GM23248 (cell line): ENCODE results near the gene RARA. TPM values are rescaled to one million over a fixed set of nuclear protein-coding genes. Genes with fewer than 3 reads are reported as not detected.

ENCODE experiments used
- DNase-seq: peaks from one replicate; pipeline ENCODE4 v3.0.0-alpha.2; 2015
- H2AFZ ChIP-seq: fragments of 200-600 bp; sonication (generic); 2 replicates; pipeline ENCODE4 v1.6.1; 2016; ENCODE audit warnings: antibody characterized with exemption
- H3F3A ChIP-seq: fragments of 200-600 bp; sonication (generic); 2 replicates; pipeline ENCODE4 v1.6.1; 2016; ENCODE audit warnings: mild to moderate bottlenecking, antibody characterized with exemption, mixed run types; ENCODE audit not compliant: insufficient read depth
- H3K27ac ChIP-seq: fragments of 200-600 bp; sonication (generic); 2 replicates; pipeline ENCODE4 v1.5.1; 2016; ENCODE audit warnings: mild to moderate bottlenecking
- H3K27me3 ChIP-seq: fragments of 200-600 bp; sonication (generic); replicated peaks from 2 replicates; pipeline ENCODE4 v1.6.1; 2016; ENCODE audit warnings: mild to moderate bottlenecking; ENCODE audit not compliant: insufficient read depth
- H3K36me3 ChIP-seq: fragments of 200-600 bp; sonication (generic); 2 replicates; pipeline ENCODE4 v1.6.1; 2016; ENCODE audit warnings: low read depth, mild to moderate bottlenecking
- H3K4me1 ChIP-seq: fragments of 200-600 bp; sonication (generic); 2 replicates; pipeline ENCODE4 v1.6.1; 2016; ENCODE audit warnings: mild to moderate bottlenecking; ENCODE audit not compliant: insufficient read depth
- H3K4me2 ChIP-seq: fragments of 200-600 bp; sonication (generic); one replicate; pipeline ENCODE4 v1.6.1; 2016; ENCODE audit warnings: mild to moderate bottlenecking; ENCODE audit not compliant: unreplicated experiment
- H3K4me3 ChIP-seq: fragments of 200-600 bp; sonication (generic); 2 replicates; pipeline ENCODE4 v1.5.1; 2016; ENCODE audit warnings: mild to moderate bottlenecking
- H3K79me2 ChIP-seq: fragments of 200-600 bp; sonication (generic); 2 replicates; pipeline ENCODE4 v1.6.1; 2016; ENCODE audit warnings: mild to moderate bottlenecking; ENCODE audit not compliant: insufficient read depth
- H3K9ac ChIP-seq: fragments of 200-600 bp; sonication (generic); 2 replicates; pipeline ENCODE4 v1.6.1; 2016; ENCODE audit warnings: mild to moderate bottlenecking
- H3K9me2 ChIP-seq: fragments of 200-600 bp; sonication (generic); 2 replicates; pipeline ENCODE4 v1.6.1; 2016; ENCODE audit warnings: mixed run types, mild to moderate bottlenecking, moderate library complexity; ENCODE audit not compliant: insufficient read depth
- H3K9me3 ChIP-seq: fragments of 200-600 bp; sonication (generic); one replicate; pipeline ENCODE4 v1.6.1; 2017; ENCODE audit warnings: low read depth
- H4K20me1 ChIP-seq: fragments of 200-600 bp; sonication (generic); 2 replicates; pipeline ENCODE4 v1.6.0; 2016; ENCODE audit not compliant: insufficient read depth
- EZH2 ChIP-seq: fragments of 200-600 bp; sonication (generic); IDR thresholded peaks from 2 replicates; pipeline ENCODE4 v1.6.1; 2018; ENCODE audit warnings: antibody characterized with exemption, mild to moderate bottlenecking; ENCODE audit not compliant: insufficient read depth, poor library complexity, severe bottlenecking
- EZH2phosphoT487 ChIP-seq: fragments of 200-600 bp; sonication (generic); IDR thresholded peaks from 2 replicates; pipeline ENCODE4 v1.6.1; 2018; ENCODE audit warnings: antibody characterized with exemption, moderate library complexity, mild to moderate bottlenecking, low read depth; ENCODE audit not compliant: insufficient read depth
- WGBS, 2 experiments: methylation state at CpG; one replicate each; pipeline ENCODE4 v1.1.6; 2015 to 2017; ENCODE audit warnings: low lambda C conversion rate in 2 of 2, low coverage in 1 of 2; ENCODE audit errors: missing lambda C conversion rate in 2 of 2; 5-methylcytosine and 5-hydroxymethylcytosine counted together
- in situ Hi-C: fragments of 300-500 bp; cut with MboI; formaldehyde crosslinking; loops from 2 replicates; pipeline ENCODE4 v1.15.0; 2020
- polyA plus RNA-seq: library from polyadenylated mRNA; unstranded; fragments of >200 nt; fragmentation: Nextera tagmentation; extraction: Ambion mirVana; gene quantifications from 2 replicates; pipeline ENCODE4 v1.2.1, GENCODE V29; 2016
- total RNA-seq: library from RNA; depleted of rRNA; stranded (reverse); fragments of >200 nt; shearing (Covaris generic); gene quantifications from 2 replicates; pipeline ENCODE4 v1.2.3, GENCODE V29; 2014

Gene RARA
- total and polyA plus RNA-seq, 2 experiments from 2014 or later = 23.7 to 38.9 TPM

- H3K27me3 ChIP-seq = no peaks in the 10 kb centered on the region
- H3K4me2 ChIP-seq = peak overlapping the region; percentile 79
- no peak overlapping the region for H2AFZ ChIP-seq
- in situ Hi-C loops = no loop called here
- H4K20me1 ChIP-seq = no peaks in the 10 kb centered on the region
- H3K9me2 ChIP-seq = no peaks in the 10 kb centered on the region
- H3K4me3 ChIP-seq = peak overlapping the region; percentile 83
- H3K4me1 ChIP-seq = peaks cover 71% of the 10 kb centered on the region
- 34 to 39% methylated on average over 10 to 11 of the region's 11 CpGs for WGBS, 2 experiments
- no peaks in the 10 kb centered on the region for H3K9me3 ChIP-seq
- peak overlapping the region; percentile 96 for H3K9ac ChIP-seq
- peak; percentile 53 for DNase-seq
- peak overlapping the region; percentile 95 for H3K27ac ChIP-seq
- peaks cover 12% of the 10 kb centered on the region for H3F3A ChIP-seq
- H3K79me2 ChIP-seq = peaks cover 68% of the 10 kb centered on the region
- no peak for TF ChIP-seq EZH2phosphoT487
- TF ChIP-seq EZH2 = no peak
- no peaks in the 10 kb centered on the region for H3K36me3 ChIP-seq
Observed at GRCh38 chr17:40319651-40320540, 10.9 kb downstream of the RARA start.

GRCh38 chr17:40320756-40321523, 12.0 kb downstream of the RARA start:
- peak overlapping the region; percentile 95 for H3K27ac ChIP-seq

GRCh38 chr17:40321524-40321929, 12.5 kb downstream of the RARA start:
- 18 to 25% methylated on average over 4 of the region's 4 CpGs for WGBS, 2 experiments
- H3K9me3 ChIP-seq = no peaks in the 10 kb centered on the region

More at GRCh38 chr17:40320756-40321523, 12.0 kb downstream of the RARA start:
- Histone ChIP-seq H3K4me2 (peak overlapping the region; percentile 79), H3K9me3 (no peaks in the 10 kb centered on the region), H3F3A (peaks cover 5% of the 10 kb centered on the region), H3K4me3 (peak overlapping the region; percentile 83), H4K20me1 (no peaks in the 10 kb centered on the region), H3K36me3 (no peaks in the 10 kb centered on the region), H2AFZ (no peak overlapping the region), H3K79me2 (peaks cover 79% of the 10 kb centered on the region), H3K27me3 (no peaks in the 10 kb centered on the region), H3K4me1 (peaks cover 67% of the 10 kb centered on the region), H3K9ac (peak overlapping the region; percentile 96), H3K9me2 (no peaks in the 10 kb centered on the region)
- TF ChIP-seq EZH2 (no peak), EZH2phosphoT487 (no peak)
- DNase-seq = peak; percentile 49
- in situ Hi-C loops = no loop called here
- 8 to 12% methylated on average over 11 to 19 of the region's 19 CpGs for WGBS, 2 experiments

GRCh38 chr17:40321961-40322357, 13.0 kb downstream of the RARA start:
- Histone ChIP-seq H3K4me2 (peak overlapping the region; percentile 70), H3K36me3 (no peaks in the 10 kb centered on the region), H3K79me2 (peaks cover 89% of the 10 kb centered on the region), H3K9me3 (no peaks in the 10 kb centered on the region), H3K9me2 (no peaks in the 10 kb centered on the region), H3F3A (peaks cover 3% of the 10 kb centered on the region), H3K4me3 (peak overlapping the region; percentile 83), H3K4me1 (peaks cover 69% of the 10 kb centered on the region), H3K9ac (peak overlapping the region; percentile 96), H3K27ac (peak overlapping the region; percentile 95), H4K20me1 (no peaks in the 10 kb centered on the region), H2AFZ (no peak overlapping the region), H3K27me3 (no peaks in the 10 kb centered on the region)
- in situ Hi-C loops = no loop called here
- no peak for DNase-seq
- 3 to 4% methylated on average over 4 of the region's 4 CpGs for WGBS, 2 experiments
- no peak for TF ChIP-seq EZH2phosphoT487
- no peak for TF ChIP-seq EZH2

More at GRCh38 chr17:40321524-40321929, 12.5 kb downstream of the RARA start:
- in situ Hi-C loops = no loop called here
- H4K20me1 ChIP-seq = no peaks in the 10 kb centered on the region
- H2AFZ ChIP-seq = no peak overlapping the region
- H3K9ac ChIP-seq = peak overlapping the region; percentile 96
- peak overlapping the region; percentile 95 for H3K27ac ChIP-seq
- peak overlapping the region; percentile 83 for H3K4me3 ChIP-seq
- no peaks in the 10 kb centered on the region for H3K27me3 ChIP-seq
- H3K79me2 ChIP-seq = peaks cover 85% of the 10 kb centered on the region
- peaks cover 67% of the 10 kb centered on the region for H3K4me1 ChIP-seq
- no peaks in the 10 kb centered on the region for H3K9me2 ChIP-seq
- TF ChIP-seq EZH2phosphoT487 = no peak
- no peak for TF ChIP-seq EZH2
- DNase-seq = no peak
- no peaks in the 10 kb centered on the region for H3K36me3 ChIP-seq
- H3F3A ChIP-seq = peaks cover 5% of the 10 kb centered on the region
- peak overlapping the region; percentile 79 for H3K4me2 ChIP-seq
